Stimulated activated CD4-positive, alpha-beta T cell treated with anti-CD3 and anti-CD28 coated beads, Interleukin-12 subunit alpha, Interleukin-12 subunit beta, amount 100 ng/mL, for 48 hours (primary cell): ENCODE data around the gene NISCH.

ENCODE experiments used
- DNase-seq, 3 donors: peaks; one replicate each; pipeline ENCODE4 v3.0.0-alpha.2; 2020; ENCODE audit warnings: low read depth in 2 of 3, low spot score in 1 of 3

NISCH gene

GRCh38 chr3:52512105-52512504 lies 56.7 kb downstream of the NISCH start:
- DNase-seq, result no peak

GRCh38 chr3:52512727-52513126 lies 57.3 kb downstream of the NISCH start:
- no peak for DNase-seq

GRCh38 chr3:52513281-52513680 lies 57.9 kb downstream of the NISCH start:
- no peak for DNase-seq

GRCh38 chr3:52514576-52514975 lies 59.2 kb downstream of the NISCH start:
- no peak for DNase-seq

GRCh38 chr3:52515192-52515591 lies 59.8 kb downstream of the NISCH start:
- DNase-seq, result no peak

GRCh38 chr3:52516509-52517195 lies 61.2 kb downstream of the NISCH start:
- no peak for DNase-seq

GRCh38 chr3:52517796-52518722 lies 62.7 kb downstream of the NISCH start:
- no peak for DNase-seq

GRCh38 chr3:52518723-52519444 lies 63.5 kb downstream of the NISCH start:
- no peak for DNase-seq

- DNase-seq, result no peak
Measured at GRCh38 chr3:52519445-52520140, 64.2 kb downstream of the NISCH start.

GRCh38 chr3:52520141-52520667 lies 64.8 kb downstream of the NISCH start:
- DNase-seq, result no peak

GRCh38 chr3:52520716-52521487 lies 65.5 kb downstream of the NISCH start:
- DNase-seq, result no peak

GRCh38 chr3:52521488-52521824 lies 66.1 kb downstream of the NISCH start:
- DNase-seq, result no peak

- DNase-seq, result no peak
Measured at GRCh38 chr3:52521881-52522650, 66.7 kb downstream of the NISCH start.

GRCh38 chr3:52522651-52523251 lies 67.3 kb downstream of the NISCH start:
- DNase-seq, result no peak

GRCh38 chr3:52523386-52524257 lies 68.2 kb downstream of the NISCH start:
- no peak for DNase-seq

- DNase-seq, result no peak
Measured at GRCh38 chr3:52524258-52524751, 68.9 kb downstream of the NISCH start.

GRCh38 chr3:52524752-52525679 lies 69.6 kb downstream of the NISCH start:
- no peak for DNase-seq
